ENCODE measurements around the gene ETS2.

ETS2 gene

GRCh38 chr21:38802050-38803026 is 3.4 kb upstream of the ETS2 start:
- no peak for DNase-seq

- no peak for DNase-seq
Observed at GRCh38 chr21:38803075-38803660, 2.6 kb upstream of the ETS2 start.

GRCh38 chr21:38804030-38804788 is 1.5 kb upstream of the ETS2 start:
- no peak for DNase-seq

- DNase-seq = peak; percentile 45
Observed at GRCh38 chr21:38804789-38805327, 871 bp upstream of the ETS2 start.

- peak; percentile 37 for DNase-seq
Observed at GRCh38 chr21:38806153-38806941, 618 bp downstream of the ETS2 start.

GRCh38 chr21:38806942-38807284 is 1.2 kb downstream of the ETS2 start:
- no peak for DNase-seq

- DNase-seq = no peak
Observed at GRCh38 chr21:38807441-38807871, 1.7 kb downstream of the ETS2 start.

GRCh38 chr21:38807986-38808385 is 2.3 kb downstream of the ETS2 start:
- DNase-seq = no peak

GRCh38 chr21:38809198-38809878 is 3.6 kb downstream of the ETS2 start:
- no peak for DNase-seq

GRCh38 chr21:38810034-38810825 is 4.5 kb downstream of the ETS2 start:
- no peak for DNase-seq

GRCh38 chr21:38810826-38811164 is 5.1 kb downstream of the ETS2 start:
- DNase-seq = no peak

- no peak for DNase-seq
Observed at GRCh38 chr21:38811257-38811656, 5.5 kb downstream of the ETS2 start.

GRCh38 chr21:38813143-38813542 is 7.4 kb downstream of the ETS2 start:
- no peak for DNase-seq

GRCh38 chr21:38813547-38813946 is 7.8 kb downstream of the ETS2 start:
- DNase-seq = no peak

- DNase-seq = no peak
Observed at GRCh38 chr21:38814126-38815059, 8.7 kb downstream of the ETS2 start.

- DNase-seq = no peak
Observed at GRCh38 chr21:38815060-38815405, 9.3 kb downstream of the ETS2 start.

- DNase-seq = no peak
Observed at GRCh38 chr21:38816400-38816977, 10.8 kb downstream of the ETS2 start.

GRCh38 chr21:38817371-38818324 is 11.9 kb downstream of the ETS2 start:
- no peak for DNase-seq

Measured in activated naive CD4-positive, alpha-beta T cell treated with Interleukin-2 at 50 U/mL for 16 hours (primary cell).